H1 (cell line): ENCODE measurements around the gene ALDH1A3.

Experiments used
- CEBPB ChIP-seq: IDR thresholded peaks from 2 replicates; pipeline ENCODE4 v1.6.1; 2012; ENCODE audit warnings: low read depth, low read length
- EP300 ChIP-seq, 2 experiments: IDR thresholded peaks; 1 replicate in 1 of 2; 2 replicates in 1 of 2; pipeline ENCODE4 v1.6.1; 2011 to 2012; ENCODE audit warnings: low read depth in 2 of 2, low read length in 2 of 2, mild to moderate bottlenecking in 2 of 2, borderline replicate concordance in 1 of 2, inconsistent platforms in 1 of 2, moderate library complexity in 1 of 2
- EZH2 ChIP-seq: fragments of 200-600 bp; sonication (generic); IDR thresholded peaks from 2 replicates; pipeline ENCODE4 v1.7.1; 2012; ENCODE audit warnings: low read depth, mild to moderate bottlenecking, moderate library complexity, low read length, inconsistent platforms; ENCODE audit not compliant: severe bottlenecking
- GABPA ChIP-seq: IDR thresholded peaks from 2 replicates; pipeline ENCODE4 v1.6.1; 2011; ENCODE audit warnings: mild to moderate bottlenecking, low read length, moderate library complexity, borderline replicate concordance; ENCODE audit not compliant: insufficient read depth
- PHF8 ChIP-seq: fragments of 200-600 bp; sonication (generic); conservative IDR thresholded peaks from 2 replicates; pipeline ENCODE4 v1.7.1; 2012; ENCODE audit warnings: low read depth, mild to moderate bottlenecking, inconsistent platforms, low read length, moderate library complexity
- POLR2A ChIP-seq, 2 experiments: IDR thresholded peaks; 1 replicate in 1 of 2; 2 replicates in 1 of 2; pipeline ENCODE4 v1.6.1; 2011; ENCODE audit warnings: low read depth in 2 of 2, low read length in 2 of 2, mild to moderate bottlenecking in 2 of 2; ENCODE audit errors: control extremely low read depth in 1 of 2
- POLR2AphosphoS5 ChIP-seq: IDR thresholded peaks from 2 replicates; pipeline ENCODE4 v1.6.1; 2011; ENCODE audit warnings: low read depth, low read length
- RNF2 ChIP-seq: fragments of 200-900, 300-1000 bp; sonication (generic); IDR thresholded peaks from 2 replicates; pipeline ENCODE4 v1.7.1; 2016; ENCODE audit warnings: borderline replicate concordance, low read depth, mild to moderate bottlenecking, antibody characterized with exemption, low read length; ENCODE audit not compliant: poor library complexity, severe bottlenecking; ENCODE audit errors: missing control alignments
- SUZ12 ChIP-seq: fragments of 200-600 bp; sonication (generic); IDR thresholded peaks from 2 replicates; pipeline ENCODE4 v1.6.1; 2012; ENCODE audit warnings: mild to moderate bottlenecking, inconsistent platforms, low read length, moderate library complexity, mixed read lengths
- TAF1 ChIP-seq: IDR thresholded peaks from 2 replicates; pipeline ENCODE4 v1.6.1; 2011; ENCODE audit warnings: mild to moderate bottlenecking, low read depth, low read length
- TEAD4 ChIP-seq: IDR thresholded peaks from 2 replicates; pipeline ENCODE4 v1.6.1; 2012; ENCODE audit warnings: low read depth, low read length, inconsistent platforms, mixed read lengths
- TF ChIP-seq, protein P1 (sequence below), 3 experiments: IDR thresholded peaks; 1 replicate in 2 of 3; 2 replicates in 1 of 3; pipeline versions ENCODE4 v1.5.1 to v1.6.1; 2011; ENCODE audit warnings: low read length in 3 of 3, mild to moderate bottlenecking in 3 of 3, inconsistent platforms in 2 of 3, low read depth in 1 of 3, moderate library complexity in 1 of 3; ENCODE audit not compliant: insufficient read depth in 1 of 3; ENCODE audit errors: control extremely low read depth in 1 of 3

DNA sequence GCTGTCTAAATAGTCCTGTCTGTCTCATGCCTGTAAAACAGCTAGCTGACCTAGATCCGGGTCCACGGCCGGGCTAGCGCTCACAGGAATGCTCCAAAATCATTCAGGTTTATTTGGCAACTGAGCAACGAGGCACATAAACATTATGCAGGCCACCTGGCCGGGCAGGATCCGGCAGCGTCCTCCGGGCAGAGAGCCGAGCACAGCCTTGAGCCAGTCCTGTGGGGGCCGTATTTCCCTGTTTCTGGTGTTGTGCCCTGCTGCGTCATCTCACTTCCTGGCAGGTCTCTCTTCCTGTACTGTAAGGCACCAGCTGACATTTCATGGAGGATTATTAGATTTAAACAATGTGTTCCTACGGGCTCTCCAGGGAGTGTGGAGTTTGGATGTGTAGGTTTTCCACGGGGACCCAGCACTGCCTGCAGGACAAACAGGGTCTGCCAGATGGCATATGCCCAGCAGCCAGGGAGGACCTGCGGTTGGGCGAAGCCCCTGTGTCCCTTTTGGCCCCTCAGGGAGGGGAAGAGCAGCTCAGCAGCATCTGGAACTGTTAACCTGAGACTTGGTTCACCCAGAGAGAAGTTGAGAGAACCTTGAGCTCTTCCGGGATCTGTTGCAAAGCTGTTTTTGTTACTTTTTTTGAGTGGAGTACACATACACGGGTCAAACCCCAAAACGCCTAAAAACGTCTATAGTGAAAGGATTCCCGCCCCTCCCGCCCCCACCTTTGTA lies 23.0 kb downstream of the ALDH1A3 start:
- no peak for TF ChIP-seq POLR2AphosphoS5
- TF ChIP-seq, protein P1, sequence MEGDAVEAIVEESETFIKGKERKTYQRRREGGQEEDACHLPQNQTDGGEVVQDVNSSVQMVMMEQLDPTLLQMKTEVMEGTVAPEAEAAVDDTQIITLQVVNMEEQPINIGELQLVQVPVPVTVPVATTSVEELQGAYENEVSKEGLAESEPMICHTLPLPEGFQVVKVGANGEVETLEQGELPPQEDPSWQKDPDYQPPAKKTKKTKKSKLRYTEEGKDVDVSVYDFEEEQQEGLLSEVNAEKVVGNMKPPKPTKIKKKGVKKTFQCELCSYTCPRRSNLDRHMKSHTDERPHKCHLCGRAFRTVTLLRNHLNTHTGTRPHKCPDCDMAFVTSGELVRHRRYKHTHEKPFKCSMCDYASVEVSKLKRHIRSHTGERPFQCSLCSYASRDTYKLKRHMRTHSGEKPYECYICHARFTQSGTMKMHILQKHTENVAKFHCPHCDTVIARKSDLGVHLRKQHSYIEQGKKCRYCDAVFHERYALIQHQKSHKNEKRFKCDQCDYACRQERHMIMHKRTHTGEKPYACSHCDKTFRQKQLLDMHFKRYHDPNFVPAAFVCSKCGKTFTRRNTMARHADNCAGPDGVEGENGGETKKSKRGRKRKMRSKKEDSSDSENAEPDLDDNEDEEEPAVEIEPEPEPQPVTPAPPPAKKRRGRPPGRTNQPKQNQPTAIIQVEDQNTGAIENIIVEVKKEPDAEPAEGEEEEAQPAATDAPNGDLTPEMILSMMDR (IDR thresholded peaks at IDR 0.05; ENCODE audit: control extremely low read depth in 1 of 3, insufficient read depth in 1 of 3, low read depth in 1 of 3, low read length in 3 of 3), result no peak
- no peak for TF ChIP-seq CEBPB
- TF ChIP-seq EZH2, result no peak
- no peak for TF ChIP-seq TEAD4
- no peak for TF ChIP-seq TAF1
- no peak for TF ChIP-seq RNF2
- no peak for TF ChIP-seq SUZ12
- TF ChIP-seq PHF8, result no peak
- TF ChIP-seq POLR2A (IDR thresholded peaks at IDR 0.05; ENCODE audit: control extremely low read depth in 1 of 2, low read depth in 2 of 2, low read length in 2 of 2), result no peak
- no peak for TF ChIP-seq EP300 (IDR thresholded peaks at IDR 0.05; ENCODE audit: borderline replicate concordance in 1 of 2, low read depth in 2 of 2, low read length in 2 of 2)
- no peak for TF ChIP-seq GABPA
